Activated CD4-positive, alpha-beta memory T cell treated with anti-CD3 and anti-CD28 coated beads for 36 hours (primary cell): ENCODE data around the gene H19. TPM values are rescaled to one million over a fixed set of nuclear protein-coding genes. Genes with fewer than 3 reads are reported as not detected.

Experiments used
- CTCF ChIA-PET: fragments of 350-600 bp; sonication (Branson Sonifier 250); formaldehyde crosslinking; loops from one replicate; lab custom pipeline; 2021; ENCODE audit warnings: antibody characterized with exemption, inconsistent platforms; lab: Charles Lee
- POLR2A ChIA-PET: fragments of 350-600 bp; sonication (Branson Sonifier 250); formaldehyde crosslinking; loops from one replicate; lab custom pipeline; 2021; ENCODE audit warnings: antibody characterized with exemption; lab: Charles Lee
- DNase-seq: peaks from one replicate; pipeline ENCODE4 v3.0.0-alpha.2; 2020
- H3K27ac Mint-ChIP-seq: one replicate; pipeline ENCODE4 v1.8.0; 2021; ENCODE audit warnings: mixed read lengths
- H3K27me3 Mint-ChIP-seq: one replicate; pipeline ENCODE4 v1.8.0; 2021; ENCODE audit warnings: mixed read lengths
- H3K36me3 Mint-ChIP-seq: one replicate; pipeline ENCODE4 v1.8.0; 2021; ENCODE audit warnings: mixed read lengths
- H3K4me1 Mint-ChIP-seq: one replicate; pipeline ENCODE4 v1.8.0; 2021; ENCODE audit warnings: low read depth, mixed read lengths
- H3K4me3 Mint-ChIP-seq: one replicate; pipeline ENCODE4 v1.8.0; 2021; ENCODE audit warnings: mild to moderate bottlenecking, mixed read lengths
- H3K9me3 Mint-ChIP-seq: one replicate; pipeline ENCODE4 v1.8.0; 2021; ENCODE audit warnings: mixed read lengths
- intact Hi-C: fragments of 100-400 bp; cut with micrococcal nuclease; formaldehyde crosslinking; loops from one replicate; pipeline ENCODE4 v1.15.1; 2023
- total RNA-seq, 2 experiments: library from RNA; stranded (reverse); gene quantifications; one replicate each; pipeline ENCODE4 v1.2.3, GENCODE V29; 2021

H19 gene
- total RNA-seq: not detected

- Mint-ChIP-seq H3K4me1 (no peaks in the 10 kb centered on the region), H3K27me3 (no peaks in the 10 kb centered on the region), H3K36me3 (no peaks in the 10 kb centered on the region), H3K27ac (no peak within 1 kb of the TSS), H3K4me3 (no peak within 1 kb of the TSS), H3K9me3 (no peaks in the 10 kb centered on the region)
- no peak for DNase-seq
- ChIA-PET POLR2A (no interaction called here), CTCF (interaction anchor here (0.9 to 1.9 kb wide), 4 partner anchors 115 to 165 kb away, joined by 3 to 4 read pairs (median 3); partner anchors contain the start of gene TNNI2)
- intact Hi-C loops: no loop called here
These were observed at the start of gene H19 for GRCh38 chr11:1997755-1998154. H19 (minus strand) TSS chr11:1997842.

DNA sequence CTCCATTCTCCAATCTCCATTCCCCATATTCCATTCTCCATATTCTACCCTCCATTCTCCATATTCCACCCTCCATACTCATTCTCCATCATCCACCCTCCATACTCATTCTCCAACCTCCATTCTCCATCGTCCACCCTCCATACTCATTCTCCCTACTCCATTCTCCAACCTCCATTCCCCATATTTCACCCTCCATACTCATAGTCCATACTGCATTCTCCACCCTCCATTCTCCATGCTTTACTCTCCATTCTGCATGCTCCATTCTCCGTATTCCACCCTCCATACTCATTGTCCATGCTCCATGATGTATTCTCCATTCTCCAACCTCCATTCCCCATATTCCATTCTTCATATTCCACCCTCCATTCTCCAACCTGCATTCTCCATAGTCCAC lies 44.3 kb upstream of the H19 start:
- intact Hi-C loops: no loop called here
- H3K9me3 Mint-ChIP-seq: no peaks in the 10 kb centered on the region
- H3K4me1 Mint-ChIP-seq: no peaks in the 10 kb centered on the region
- no peak overlapping the region for H3K27ac Mint-ChIP-seq
- H3K27me3 Mint-ChIP-seq: no peaks in the 10 kb centered on the region
- no peaks in the 10 kb centered on the region for H3K36me3 Mint-ChIP-seq
- ChIA-PET POLR2A (no interaction called here), CTCF (no interaction called here)
- DNase-seq: no peak
- no peak overlapping the region for H3K4me3 Mint-ChIP-seq

DNA sequence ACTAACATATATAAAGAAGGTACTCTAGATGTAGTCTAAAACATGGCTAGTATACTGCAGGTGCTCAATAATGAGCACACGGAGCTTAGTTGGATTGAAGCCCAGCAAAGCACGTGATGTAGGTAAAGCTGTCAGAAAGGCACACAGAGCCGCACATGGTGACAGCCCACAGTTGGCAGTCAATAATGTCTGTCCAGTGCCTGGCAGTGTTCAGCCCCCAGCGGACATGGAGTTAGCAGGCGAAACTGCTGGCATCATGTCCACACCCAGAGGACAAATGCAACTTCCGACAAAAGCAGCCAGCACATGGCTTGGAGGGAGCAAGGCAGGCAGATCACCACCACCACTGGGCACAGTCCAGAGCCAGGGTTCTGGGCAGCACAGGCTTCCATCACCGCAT lies 43.5 kb upstream of the H19 start:
- intact Hi-C loops: no loop called here
- ChIA-PET CTCF (interaction anchor here (9.2 kb wide), 1 partner anchor 109 kb away, joined by 738 read pairs; no protein-coding TSS in a partner anchor), POLR2A (no interaction called here)
- H3K4me3 Mint-ChIP-seq: no peak overlapping the region
- no peaks in the 10 kb centered on the region for H3K27me3 Mint-ChIP-seq
- DNase-seq: no peak
- no peaks in the 10 kb centered on the region for H3K9me3 Mint-ChIP-seq
- H3K27ac Mint-ChIP-seq: no peak overlapping the region
- H3K4me1 Mint-ChIP-seq: no peaks in the 10 kb centered on the region
- H3K36me3 Mint-ChIP-seq: no peaks in the 10 kb centered on the region

- Mint-ChIP-seq H3K27ac (no peak overlapping the region), H3K27me3 (no peaks in the 10 kb centered on the region), H3K36me3 (no peaks in the 10 kb centered on the region), H3K4me3 (no peak overlapping the region), H3K9me3 (no peaks in the 10 kb centered on the region), H3K4me1 (no peaks in the 10 kb centered on the region)
- DNase-seq: no peak
- intact Hi-C loops: no loop called here
- POLR2A ChIA-PET: no interaction called here
- CTCF ChIA-PET: interaction anchor here (1.6 to 9.2 kb wide), 2 partner anchors 38 to 111 kb away, joined by 8 to 738 read pairs; no protein-coding TSS in a partner anchor
These were observed 41.6 kb upstream of the H19 start for GRCh38 chr11:2039198-2039759.

- H3K27ac Mint-ChIP-seq: no peak overlapping the region
- H3K4me1 Mint-ChIP-seq: no peaks in the 10 kb centered on the region
- no peaks in the 10 kb centered on the region for H3K36me3 Mint-ChIP-seq
- ChIA-PET CTCF (interaction anchor here (1.1 to 9.2 kb wide), 13 partner anchors 7 to 343 kb away, joined by 3 to 738 read pairs (median 6); partner anchors contain the start of gene MRPL23), POLR2A (interaction anchor here (1.1 to 2.0 kb wide), 3 partner anchors 40 to 115 kb away, joined by 4 to 7 read pairs (median 6); no protein-coding TSS in a partner anchor)
- H3K9me3 Mint-ChIP-seq: no peaks in the 10 kb centered on the region
- H3K27me3 Mint-ChIP-seq: no peaks in the 10 kb centered on the region
- DNase-seq: no peak
- intact Hi-C loops: no loop called here
- no peak overlapping the region for H3K4me3 Mint-ChIP-seq
These were observed 39.3 kb upstream of the H19 start for GRCh38 chr11:2036863-2037486.

DNA sequence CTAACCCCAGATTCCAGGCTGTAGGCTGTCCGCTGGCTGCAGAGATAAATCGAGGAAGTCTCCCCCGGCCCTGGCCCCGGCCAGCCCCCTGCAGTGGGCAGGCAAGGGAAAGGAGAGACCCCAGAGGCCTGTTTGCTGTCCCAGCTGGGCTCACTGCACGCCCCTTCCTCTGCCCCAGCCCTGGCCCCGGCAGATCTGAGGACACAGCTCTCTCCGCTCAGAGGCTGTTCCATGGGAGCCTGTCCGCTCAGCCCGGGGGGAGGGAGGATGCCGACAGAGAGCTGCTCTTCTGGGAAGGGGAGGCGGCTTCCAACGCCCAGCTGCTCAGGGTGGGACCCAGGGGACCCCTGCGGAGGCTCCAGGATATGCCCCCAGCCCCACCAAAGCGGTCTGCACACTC lies 37.7 kb upstream of the H19 start:
- no peaks in the 10 kb centered on the region for H3K27me3 Mint-ChIP-seq
- POLR2A ChIA-PET: no interaction called here
- no peak for DNase-seq
- intact Hi-C loops: no loop called here
- CTCF ChIA-PET: interaction anchor here (1.0 to 9.2 kb wide), 4 partner anchors 61 to 384 kb away, joined by 3 to 738 read pairs (median 4); no protein-coding TSS in a partner anchor
- no peaks in the 10 kb centered on the region for H3K4me1 Mint-ChIP-seq
- H3K9me3 Mint-ChIP-seq: no peaks in the 10 kb centered on the region
- no peak overlapping the region for H3K27ac Mint-ChIP-seq
- no peak overlapping the region for H3K4me3 Mint-ChIP-seq
- H3K36me3 Mint-ChIP-seq: no peaks in the 10 kb centered on the region

GRCh38 chr11:2031058-2031457 lies 33.4 kb upstream of the H19 start:
- CTCF ChIA-PET: interaction anchor here (4.9 kb wide), 1 partner anchor 120 kb away, joined by 60 read pairs; no protein-coding TSS in a partner anchor
- no peaks in the 10 kb centered on the region for H3K36me3 Mint-ChIP-seq
- no peak for DNase-seq
- POLR2A ChIA-PET: no interaction called here
- intact Hi-C loops: no loop called here
- H3K9me3 Mint-ChIP-seq: no peaks in the 10 kb centered on the region
- no peaks in the 10 kb centered on the region for H3K4me1 Mint-ChIP-seq
- no peaks in the 10 kb centered on the region for H3K27me3 Mint-ChIP-seq
- no peak overlapping the region for H3K27ac Mint-ChIP-seq
- H3K4me3 Mint-ChIP-seq: no peak overlapping the region

DNA sequence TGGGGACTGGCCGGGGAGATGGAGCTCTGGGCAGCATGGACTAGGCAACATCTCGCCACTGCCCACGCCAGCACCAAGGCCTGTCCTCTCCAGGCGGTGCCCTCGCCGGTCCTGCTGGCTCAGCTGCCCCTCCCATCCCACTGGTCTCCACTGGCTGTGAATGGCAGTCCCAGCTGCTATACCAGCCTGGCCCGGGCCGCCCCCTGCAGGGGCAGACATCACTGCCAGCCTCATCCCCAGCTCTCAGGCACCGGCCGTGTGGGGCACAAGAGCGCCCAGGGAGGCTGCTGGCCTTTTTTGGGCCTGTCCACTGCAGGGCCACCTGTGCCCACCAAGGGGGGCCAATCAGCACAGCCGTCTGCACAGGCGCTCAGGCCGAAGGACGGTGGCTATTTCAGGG lies 30.1 kb upstream of the H19 start:
- ChIA-PET POLR2A (no interaction called here), CTCF (interaction anchor here (1.4 to 4.9 kb wide), 2 partner anchors 123 to 145 kb away, joined by 5 to 60 read pairs; no protein-coding TSS in a partner anchor)
- Mint-ChIP-seq H3K27me3 (no peaks in the 10 kb centered on the region), H3K9me3 (no peaks in the 10 kb centered on the region), H3K4me1 (no peaks in the 10 kb centered on the region), H3K27ac (no peak overlapping the region), H3K4me3 (no peak overlapping the region), H3K36me3 (no peaks in the 10 kb centered on the region)
- intact Hi-C loops: no loop called here
- DNase-seq: no peak

DNA sequence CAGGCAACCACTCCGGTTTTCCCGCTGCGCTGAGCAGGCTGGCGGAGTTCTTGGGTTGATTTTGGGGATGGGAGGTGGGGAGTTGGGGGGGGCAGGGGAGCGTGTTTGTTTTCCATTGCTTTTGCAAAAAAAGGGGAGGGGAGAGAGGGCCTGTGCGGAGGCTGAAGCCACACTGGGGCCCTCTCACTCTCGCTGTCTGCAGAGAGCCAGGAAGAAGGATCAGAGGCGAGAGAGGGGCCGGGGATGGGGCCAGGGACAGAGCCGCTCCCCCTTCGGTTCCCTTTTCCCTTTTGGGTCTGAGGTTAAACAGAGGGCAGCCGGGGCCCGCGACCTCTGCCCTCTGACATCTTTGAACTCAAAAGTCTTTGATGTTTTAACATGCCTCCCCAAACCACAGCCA lies 17.4 kb upstream of the H19 start:
- ChIA-PET POLR2A (no interaction called here), CTCF (interaction anchor here (1.3 kb wide), 1 partner anchor 321 kb away, joined by 4 read pairs; no protein-coding TSS in a partner anchor)
- Mint-ChIP-seq H3K27ac (no peak overlapping the region), H3K4me3 (no peak overlapping the region), H3K9me3 (no peaks in the 10 kb centered on the region), H3K27me3 (no peaks in the 10 kb centered on the region), H3K4me1 (no peaks in the 10 kb centered on the region), H3K36me3 (no peaks in the 10 kb centered on the region)
- no peak for DNase-seq
- intact Hi-C loops: no loop called here

DNA sequence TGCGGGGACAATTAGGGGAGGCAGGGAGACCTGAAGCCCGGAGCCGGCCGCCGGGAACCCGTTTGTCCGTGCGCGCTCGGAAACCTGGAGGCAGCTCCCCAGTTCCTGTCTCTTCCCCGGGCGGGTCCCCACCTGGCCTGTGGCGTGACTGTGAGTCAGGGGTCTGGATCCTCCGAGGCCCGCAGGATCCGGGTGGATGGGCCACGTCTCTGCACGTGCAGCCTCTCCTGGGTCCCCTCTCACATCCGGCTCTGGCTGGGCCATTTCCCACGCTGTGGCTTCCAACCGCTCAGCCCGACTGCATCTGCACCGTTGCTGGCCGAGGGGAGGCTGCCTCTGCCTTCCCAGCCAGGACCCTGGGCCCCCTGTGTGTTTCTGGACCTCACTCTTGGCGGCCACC lies 14.8 kb upstream of the H19 start:
- intact Hi-C loops: no loop called here
- H3K4me3 Mint-ChIP-seq: no peak overlapping the region
- H3K27ac Mint-ChIP-seq: no peak overlapping the region
- H3K36me3 Mint-ChIP-seq: no peaks in the 10 kb centered on the region
- ChIA-PET CTCF (no interaction called here), POLR2A (no interaction called here)
- H3K27me3 Mint-ChIP-seq: no peaks in the 10 kb centered on the region
- H3K9me3 Mint-ChIP-seq: no peaks in the 10 kb centered on the region
- no peak for DNase-seq
- no peaks in the 10 kb centered on the region for H3K4me1 Mint-ChIP-seq

GRCh38 chr11:2004466-2004865 lies 6.8 kb upstream of the H19 start:
- intact Hi-C loops: no loop called here
- DNase-seq: no peak
- POLR2A ChIA-PET: no interaction called here
- Mint-ChIP-seq H3K4me1 (no peaks in the 10 kb centered on the region), H3K27ac (no peak overlapping the region), H3K36me3 (no peaks in the 10 kb centered on the region), H3K27me3 (no peaks in the 10 kb centered on the region), H3K4me3 (no peak overlapping the region), H3K9me3 (no peaks in the 10 kb centered on the region)
- CTCF ChIA-PET: interaction anchor here (1.1 to 5.0 kb wide), 3 partner anchors 147 to 311 kb away, joined by 6 to 106 read pairs (median 10); no protein-coding TSS in a partner anchor

DNA sequence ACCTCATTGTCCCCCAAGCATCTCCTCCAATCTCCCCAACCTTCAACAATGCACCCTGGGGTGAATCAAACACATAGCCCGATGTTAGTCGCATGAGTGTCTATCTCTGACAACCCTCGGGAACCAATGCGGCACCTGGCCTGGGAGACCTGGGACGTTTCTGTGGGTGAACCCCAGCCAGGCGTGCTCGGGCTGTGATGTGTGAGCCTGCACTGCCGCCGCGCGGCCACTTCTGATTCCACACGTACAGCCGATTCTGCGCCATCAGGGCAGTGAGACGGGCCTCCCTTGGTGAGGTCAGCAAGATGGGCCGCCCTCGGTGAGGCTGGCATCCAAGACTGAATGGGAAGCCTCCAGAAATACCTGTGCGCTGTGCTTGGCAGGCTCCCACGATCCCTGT lies 5.2 kb upstream of the H19 start:
- POLR2A ChIA-PET: no interaction called here
- no peak for DNase-seq
- H3K4me1 Mint-ChIP-seq: no peaks in the 10 kb centered on the region
- no peaks in the 10 kb centered on the region for H3K36me3 Mint-ChIP-seq
- H3K27ac Mint-ChIP-seq: no peak overlapping the region
- intact Hi-C loops: no loop called here
- CTCF ChIA-PET: interaction anchor here (0.6 to 5.0 kb wide), 18 partner anchors 17 to 352 kb away, joined by 3 to 106 read pairs (median 6); partner anchors contain the start of genes LSP1 and SYT8
- H3K4me3 Mint-ChIP-seq: no peak overlapping the region
- no peaks in the 10 kb centered on the region for H3K27me3 Mint-ChIP-seq
- no peaks in the 10 kb centered on the region for H3K9me3 Mint-ChIP-seq
